GM12801 (cell line): Measurements from ENCODE around the gene TREML1.

Experiments
- TF ChIP-seq, protein P1 (sequence below): IDR thresholded peaks from one replicate; pipeline ENCODE4 v1.5.1; 2011; ENCODE audit warnings: control low read depth; ENCODE audit not compliant: insufficient read length; ENCODE audit errors: extremely low read depth

TREML1 gene

DNA sequence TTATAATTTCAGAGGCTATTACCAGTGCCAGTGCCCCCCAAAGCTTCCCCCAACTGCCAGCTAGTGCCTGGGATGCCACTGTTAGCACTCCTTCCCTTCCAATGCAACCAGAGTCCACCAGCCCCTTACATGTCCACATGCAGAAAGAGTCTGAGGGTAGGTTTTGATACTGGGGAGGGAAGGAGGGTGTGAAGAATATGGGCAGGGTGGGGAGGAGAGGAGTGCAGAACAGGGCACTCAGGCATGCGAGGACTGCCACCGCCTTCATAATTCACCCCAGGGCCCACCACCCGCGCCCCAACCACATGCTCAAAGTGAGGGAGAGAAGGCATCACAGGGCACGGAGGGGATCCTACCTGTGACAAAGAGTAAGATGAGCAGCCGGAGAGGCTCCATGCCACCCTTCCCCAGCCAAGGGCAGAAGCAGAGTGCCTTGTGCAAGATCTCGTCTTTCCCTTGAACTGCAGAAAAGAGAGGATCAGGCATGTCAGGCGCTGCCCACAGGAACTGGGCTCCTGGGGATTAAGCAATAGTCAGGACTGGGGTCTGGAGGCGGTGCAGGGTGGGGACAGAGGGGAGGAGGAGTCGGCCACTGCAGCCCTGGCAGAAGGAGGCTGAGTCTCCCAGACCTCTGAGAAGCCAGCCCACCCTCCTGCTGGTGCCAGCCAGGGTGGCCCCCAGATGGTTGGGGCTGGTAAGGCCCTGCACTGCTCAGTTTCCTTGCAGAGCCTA, 8.7 kb upstream of the TREML1 start, which contains the start of gene TREM2:
Gene TREM2, minus strand, starts transcription at position 430 of the 732 bp plus-strand sequence. Its CDS starts 34 bp downstream, at position 396.
- TF ChIP-seq, protein P1, sequence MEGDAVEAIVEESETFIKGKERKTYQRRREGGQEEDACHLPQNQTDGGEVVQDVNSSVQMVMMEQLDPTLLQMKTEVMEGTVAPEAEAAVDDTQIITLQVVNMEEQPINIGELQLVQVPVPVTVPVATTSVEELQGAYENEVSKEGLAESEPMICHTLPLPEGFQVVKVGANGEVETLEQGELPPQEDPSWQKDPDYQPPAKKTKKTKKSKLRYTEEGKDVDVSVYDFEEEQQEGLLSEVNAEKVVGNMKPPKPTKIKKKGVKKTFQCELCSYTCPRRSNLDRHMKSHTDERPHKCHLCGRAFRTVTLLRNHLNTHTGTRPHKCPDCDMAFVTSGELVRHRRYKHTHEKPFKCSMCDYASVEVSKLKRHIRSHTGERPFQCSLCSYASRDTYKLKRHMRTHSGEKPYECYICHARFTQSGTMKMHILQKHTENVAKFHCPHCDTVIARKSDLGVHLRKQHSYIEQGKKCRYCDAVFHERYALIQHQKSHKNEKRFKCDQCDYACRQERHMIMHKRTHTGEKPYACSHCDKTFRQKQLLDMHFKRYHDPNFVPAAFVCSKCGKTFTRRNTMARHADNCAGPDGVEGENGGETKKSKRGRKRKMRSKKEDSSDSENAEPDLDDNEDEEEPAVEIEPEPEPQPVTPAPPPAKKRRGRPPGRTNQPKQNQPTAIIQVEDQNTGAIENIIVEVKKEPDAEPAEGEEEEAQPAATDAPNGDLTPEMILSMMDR: no peak

DNA sequence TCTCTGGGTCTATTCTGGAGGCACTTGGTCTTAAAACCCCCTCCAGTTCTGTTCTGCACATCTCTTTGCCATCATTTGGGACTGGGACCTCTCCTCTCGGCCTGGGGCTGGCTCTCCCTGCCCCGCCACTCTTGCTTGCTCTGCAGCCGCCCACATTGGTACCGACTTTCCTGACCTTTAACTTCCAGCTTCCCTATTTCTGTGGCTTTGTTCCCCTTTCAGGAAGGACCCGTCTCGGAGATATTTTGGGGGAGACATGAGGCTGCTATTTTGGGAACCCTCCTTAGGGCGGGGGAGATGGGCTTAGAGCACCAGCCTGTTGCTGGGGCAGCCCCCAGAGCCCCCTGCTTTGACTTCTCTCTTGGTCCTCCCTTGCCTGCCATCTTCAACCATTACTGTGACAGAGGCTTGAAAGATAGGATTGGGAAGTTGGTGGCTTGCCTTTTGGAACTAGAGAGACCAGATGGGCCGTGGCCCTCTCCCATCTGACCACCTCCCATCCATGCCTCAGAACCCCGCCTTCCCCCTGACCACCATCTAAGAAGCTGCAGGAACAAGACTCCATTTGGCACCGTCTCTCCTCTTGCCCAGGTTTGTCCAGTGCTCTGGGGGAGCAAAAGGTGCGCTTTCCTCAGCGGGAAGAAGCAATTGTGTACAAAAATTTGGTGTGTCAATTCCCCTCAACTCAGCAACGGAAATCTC, 7.9 kb upstream of the TREML1 start:
- TF ChIP-seq, protein P1: no peak

DNA sequence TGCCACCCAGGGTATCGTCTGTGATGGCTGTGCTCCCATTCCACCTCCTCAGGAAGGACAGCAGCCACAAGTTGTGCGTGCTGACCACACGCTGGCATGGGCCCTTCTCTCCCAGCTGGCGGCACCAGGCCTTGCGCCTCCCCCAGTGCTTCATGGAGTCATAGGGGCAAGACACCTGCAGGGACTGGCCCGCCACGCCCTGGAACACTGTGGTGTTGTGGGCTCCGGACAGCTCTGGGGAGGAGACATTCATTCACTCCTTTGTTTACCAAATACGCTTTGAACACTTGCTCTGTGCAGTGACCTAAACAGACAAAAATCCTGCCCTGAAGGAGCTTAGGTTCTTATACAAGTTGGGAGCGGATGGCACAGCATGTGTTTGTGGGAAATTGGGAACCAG, 7.2 kb upstream of the TREML1 start:
- TF ChIP-seq, protein P1: no peak

DNA sequence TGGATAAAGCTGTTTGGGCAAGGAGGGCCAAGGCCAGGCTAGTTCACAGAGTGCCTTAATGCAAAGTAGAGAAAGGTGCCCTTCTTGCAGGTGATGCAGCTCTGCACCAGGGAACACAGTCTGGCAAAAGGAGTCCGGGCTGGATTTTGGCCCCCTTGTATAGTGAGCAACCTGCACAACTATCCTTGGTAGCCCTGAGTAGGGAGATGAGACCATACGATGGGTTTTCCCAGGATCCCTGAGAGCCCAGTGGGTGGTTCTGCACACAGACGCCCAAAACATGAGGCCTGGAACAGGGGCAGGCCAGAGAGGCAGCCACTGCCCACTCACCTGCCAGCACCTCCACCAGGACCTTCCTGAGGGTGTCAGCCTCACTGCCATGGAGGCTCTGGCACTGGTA, 6.8 kb upstream of the TREML1 start:
- TF ChIP-seq, protein P1: no peak

DNA sequence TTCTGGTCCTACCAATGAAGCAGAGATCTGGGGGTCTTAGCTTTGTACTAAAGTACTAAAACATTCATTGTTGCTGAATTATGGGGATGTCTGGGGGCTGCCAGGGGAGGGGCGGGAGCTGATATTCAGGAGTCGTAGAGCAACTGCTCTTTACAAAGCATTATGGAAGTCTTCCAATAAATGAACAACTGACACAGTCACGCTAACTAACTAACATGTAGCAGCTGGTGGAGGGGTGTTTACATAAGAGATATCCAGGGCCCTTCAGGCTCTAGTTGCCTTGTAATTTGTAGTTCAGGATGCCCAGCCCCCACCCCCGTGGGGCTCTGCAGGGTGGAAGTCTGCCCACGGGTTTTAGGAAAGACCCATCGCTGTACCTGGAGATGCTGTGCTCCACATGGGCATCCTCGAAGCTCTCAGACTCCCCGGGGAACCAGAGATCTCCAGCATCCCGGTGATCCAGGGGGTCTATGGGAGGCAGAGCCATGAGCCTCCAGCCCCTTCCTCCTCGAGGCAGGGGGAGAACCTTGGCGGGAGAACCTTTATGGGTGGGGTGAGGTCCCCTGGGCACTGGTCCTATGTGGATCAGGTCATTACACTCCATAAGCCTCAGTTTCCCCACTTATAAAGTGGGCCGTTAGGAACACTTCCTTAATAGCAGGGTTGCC, 5.4 kb upstream of the TREML1 start:
- TF ChIP-seq, protein P1: no peak

DNA sequence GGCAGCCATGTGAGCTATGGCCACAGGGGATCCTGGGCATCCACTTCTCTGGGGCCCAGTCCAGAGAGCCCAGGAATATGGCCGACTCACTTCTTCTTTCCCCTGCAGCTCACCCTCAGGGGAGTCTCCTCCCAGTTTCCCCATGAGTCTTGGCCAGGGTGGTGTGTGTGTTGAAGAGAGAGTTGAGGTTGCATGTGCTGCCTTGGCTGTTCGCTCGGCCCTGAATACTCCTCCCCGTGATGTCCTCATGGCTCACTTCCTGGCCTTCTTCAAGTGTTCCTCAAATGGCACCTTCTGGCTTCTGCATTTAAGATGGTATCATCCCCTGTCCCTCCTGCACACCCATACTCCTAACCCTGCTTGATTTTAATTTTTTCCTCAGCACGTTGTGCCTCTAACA, 3.2 kb upstream of the TREML1 start:
- TF ChIP-seq, protein P1: no peak

DNA sequence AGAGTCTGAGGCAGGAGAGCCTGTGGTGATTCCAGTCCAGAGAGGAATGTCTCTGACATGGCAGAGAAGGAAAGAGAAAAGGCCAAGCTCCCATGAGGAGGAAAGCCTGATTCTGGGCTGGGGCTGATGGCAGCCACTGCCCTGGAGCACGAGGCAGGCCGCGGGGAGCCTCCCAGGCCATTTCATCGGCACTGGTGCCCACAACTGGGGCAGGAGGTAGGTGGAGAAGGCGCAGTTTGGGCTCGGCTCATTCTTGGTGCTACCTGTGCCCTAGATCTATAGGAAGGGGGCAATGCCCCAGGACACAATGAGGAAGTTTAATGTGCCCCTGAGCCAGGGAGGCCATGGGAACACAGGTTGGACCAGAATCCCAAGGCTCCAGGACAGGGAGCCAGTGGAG, 2.6 kb upstream of the TREML1 start:
- TF ChIP-seq, protein P1: no peak
